Type B pancreatic cell (in vitro differentiated cells): Measurements from ENCODE around the gene FIZ1. TPM values are rescaled to one million over a fixed set of nuclear protein-coding genes. Genes with fewer than 3 reads are reported as not detected.

Source experiments
- DNase-seq: peaks from one replicate; pipeline ENCODE4 v3.0.0; 2021; ENCODE audit warnings: mixed read lengths; ENCODE audit not compliant: unreplicated experiment; ENCODE audit errors: extremely low spot score
- H3K27ac Mint-ChIP-seq: 2 replicates; pipeline ENCODE4 v1.8.0; 2021; ENCODE audit warnings: mild to moderate bottlenecking, mixed read lengths
- H3K27me3 Mint-ChIP-seq: 2 replicates; pipeline ENCODE4 v1.8.0; 2021; ENCODE audit warnings: mixed read lengths
- H3K36me3 Mint-ChIP-seq: 2 replicates; pipeline ENCODE4 v1.8.0; 2021; ENCODE audit warnings: mixed read lengths
- H3K4me1 Mint-ChIP-seq: one replicate; pipeline ENCODE4 v1.8.0; 2021; ENCODE audit warnings: mixed read lengths; ENCODE audit not compliant: unreplicated experiment
- H3K4me3 Mint-ChIP-seq: 2 replicates; pipeline ENCODE4 v1.8.0; 2021; ENCODE audit warnings: mild to moderate bottlenecking, mixed read lengths
- H3K9me3 Mint-ChIP-seq: 2 replicates; pipeline ENCODE4 v1.8.0; 2021; ENCODE audit warnings: mixed read lengths
- CTCF ChIP-seq: fragments of 200-600 bp; sonication (generic); conservative IDR thresholded peaks from 2 replicates; pipeline ENCODE4 v1.5.0; 2021; ENCODE audit warnings: antibody characterized with exemption, mild to moderate bottlenecking
- total RNA-seq: library from RNA; stranded (reverse); gene quantifications from 2 replicates; pipeline ENCODE4 v1.2.1, GENCODE V29; 2021; ENCODE audit warnings: low replicate concordance

Gene FIZ1
- total RNA-seq, 1 donor from 2014 or later, result 22.4 TPM

- no peak overlapping the region for H3K27ac Mint-ChIP-seq
- H3K9me3 Mint-ChIP-seq, result peaks cover 5% of the 10 kb centered on the region
- no peaks in the 10 kb centered on the region for H3K36me3 Mint-ChIP-seq
- peaks cover 15% of the 10 kb centered on the region for H3K27me3 Mint-ChIP-seq
- DNase-seq, result no peak
- H3K4me3 Mint-ChIP-seq, result no peak overlapping the region
- no peak for TF ChIP-seq CTCF
- H3K4me1 Mint-ChIP-seq, result peaks cover 2% of the 10 kb centered on the region
Observed at GRCh38 chr19:55542292-55542855, 56.9 kb downstream of the FIZ1 start.

Other genes starting within 250 kb of the FIZ1 start
- gene COX6B2, start 244.8 kb downstream of the FIZ1 start, total RNA-seq, result 0.33 and 0.87 TPM in 2 replicates
- gene GARIN5B, start 236.3 kb downstream of the FIZ1 start, total RNA-seq, result not detected in 2 replicates
- 0.46 and 0.48 TPM in 2 replicates for gene IL11, start 229.1 kb downstream of the FIZ1 start, total RNA-seq
- gene TMEM190, start 222.7 kb downstream of the FIZ1 start, total RNA-seq, result 2.6 and 2.8 TPM in 2 replicates
- 8.1 and 14.0 TPM in 2 replicates for gene TMEM238, start 215.2 kb downstream of the FIZ1 start, total RNA-seq
- gene RPL28, start 213.6 kb downstream of the FIZ1 start, total RNA-seq, result 1,799 and 2,072 TPM in 2 replicates
- gene UBE2S, start 191.7 kb downstream of the FIZ1 start, total RNA-seq, result 40.7 and 91.3 TPM in 2 replicates
- gene SHISA7, start 156.2 kb downstream of the FIZ1 start, total RNA-seq, result 0.05 and 0.22 TPM in 2 replicates
- gene ISOC2, start 137.9 kb downstream of the FIZ1 start, total RNA-seq, result 44.2 and 47.5 TPM in 2 replicates
- not detected in 2 replicates for gene C19orf85, start 134.8 kb downstream of the FIZ1 start, total RNA-seq
- gene ZNF628, start 122.9 kb downstream of the FIZ1 start, total RNA-seq, result 10.3 and 13.2 TPM in 2 replicates
- 46.5 and 64.3 TPM in 2 replicates for gene NAT14, start 114.3 kb downstream of the FIZ1 start, total RNA-seq
- gene SSC5D, start 111.1 kb downstream of the FIZ1 start, total RNA-seq, result 0.83 and 1.5 TPM in 2 replicates
- 0.75 TPM in 1 of 2 replicates, not detected in the other for gene SBK2, start 62.4 kb downstream of the FIZ1 start, total RNA-seq
- 0.24 and 0.36 TPM in 2 replicates for gene SBK3, start 54.0 kb downstream of the FIZ1 start, total RNA-seq
- gene ZNF579, start 18.7 kb downstream of the FIZ1 start, total RNA-seq, result 21.1 and 23.9 TPM in 2 replicates
- gene ZNF524, start 771 bp upstream of the FIZ1 start, total RNA-seq, result 13.6 and 23.9 TPM in 2 replicates
- 14.6 and 16.2 TPM in 2 replicates for gene ZNF865, start 6.1 kb upstream of the FIZ1 start, total RNA-seq
- 9.4 and 9.6 TPM in 2 replicates for gene ZNF784, start 25.0 kb upstream of the FIZ1 start, total RNA-seq
- gene ZNF580, start 41.5 kb upstream of the FIZ1 start, total RNA-seq, result 28.5 and 37.4 TPM in 2 replicates
- gene ZNF581, start 44.1 kb upstream of the FIZ1 start, total RNA-seq, result 41.3 and 43.1 TPM in 2 replicates
- gene CCDC106, start 48.7 kb upstream of the FIZ1 start, total RNA-seq, result 16.1 and 18.1 TPM in 2 replicates
- gene U2AF2, start 55.5 kb upstream of the FIZ1 start, total RNA-seq, result 170 and 232 TPM in 2 replicates
- 121 and 127 TPM in 2 replicates for gene EPN1, start 75.7 kb upstream of the FIZ1 start, total RNA-seq
- not detected in 2 replicates for gene NLRP9, start 138.9 kb upstream of the FIZ1 start, total RNA-seq
- not detected in 2 replicates for gene RFPL4A, start 159.6 kb upstream of the FIZ1 start, total RNA-seq
- gene RFPL4AL1, start 169.6 kb upstream of the FIZ1 start, total RNA-seq, result not detected in 2 replicates
- not detected in 2 replicates for gene NLRP11, start 232.5 kb upstream of the FIZ1 start, total RNA-seq
- gene NLRP4, start 237.0 kb upstream of the FIZ1 start, total RNA-seq, result not detected in 2 replicates